ENCODE results near the gene AMN. TPM values are rescaled to one million over a fixed set of nuclear protein-coding genes. Genes with fewer than 3 reads are reported as not detected.

Gene AMN
- total and polyA plus RNA-seq, 2 donors (not counting 1 experiment from before 2014, with no cell fraction given): 11.5 to 15.0 TPM

DNA sequence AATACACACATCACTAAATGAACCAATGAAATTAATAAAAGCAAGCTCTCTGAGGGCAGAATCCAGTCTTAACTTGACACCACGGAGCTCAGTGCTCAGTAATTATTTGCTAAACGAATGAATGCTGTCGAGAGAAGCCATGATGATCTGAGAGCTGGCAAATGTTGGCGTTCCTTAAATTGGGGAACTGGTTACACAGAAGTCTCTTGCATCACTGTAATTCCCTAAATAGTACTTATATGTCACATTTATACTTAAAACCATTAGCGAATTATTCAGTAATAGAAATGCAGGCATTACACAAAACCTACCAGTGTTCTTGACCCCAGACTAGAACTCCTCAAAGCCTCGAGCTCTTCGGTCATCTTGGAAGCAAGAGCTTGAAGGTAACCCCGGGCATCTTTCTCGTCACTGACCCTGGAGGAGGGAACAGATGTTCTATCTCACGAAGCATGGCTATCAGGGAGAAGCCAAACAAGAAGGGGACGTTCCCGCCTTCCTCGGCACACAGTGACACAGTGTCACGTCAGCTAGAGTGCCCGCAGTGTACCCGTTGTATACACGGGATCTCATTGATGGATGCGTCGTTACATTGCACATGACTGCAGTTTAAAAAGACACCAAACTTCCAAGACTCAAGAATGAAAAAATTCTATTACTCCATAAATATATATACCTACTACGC, 43.6 kb downstream of the AMN start:
- intact Hi-C loops (cut with micrococcal nuclease): no loop called here
- CTCF ChIA-PET: no interaction called here
- no peak overlapping the region for H3K4me3 Mint-ChIP-seq
- POLR2A ChIA-PET: no interaction called here
- 96% methylated on average over 15 of the region's 20 CpGs for WGBS (ENCODE audit: insufficient coverage)
- Histone ChIP-seq H3K4me1 (ENCODE audit: control insufficient read depth in 2 of 2, insufficient read depth in 2 of 2, low read length in 2 of 2) (no peaks in the 10 kb centered on the region), H3K9ac (ENCODE audit: low read length) (no peak overlapping the region), H2AFZ (ENCODE audit: insufficient read depth, low read depth, low read length, poor library complexity, severe bottlenecking) (no peak overlapping the region), H3K27ac (ENCODE audit: low read length in 2 of 2) (no peak overlapping the region), H3K36me3 (replicated peaks in 1 of 2; ENCODE audit: control extremely low read depth in 1 of 2, control insufficient read depth in 1 of 2, extremely low read depth in 1 of 2, insufficient read depth in 2 of 2, low read length in 1 of 2) (peaks cover 0 to 59% of the 10 kb centered on the region in 2 experiments), H3K79me2 (ENCODE audit: control insufficient read depth, insufficient read depth, low read length) (no peaks in the 10 kb centered on the region), H4K20me1 (ENCODE audit: control insufficient read depth, insufficient read depth, low read length, poor library complexity, severe bottlenecking) (no peaks in the 10 kb centered on the region), H3K4me2 (replicated peaks; ENCODE audit: low read depth, low read length, poor library complexity, severe bottlenecking) (no peak overlapping the region), H3K27me3 (replicated peaks in 1 of 4; ENCODE audit: control extremely low read depth in 1 of 4, control insufficient read depth in 3 of 4, insufficient read depth in 4 of 4, low read length in 3 of 4) (no peaks in the 10 kb centered on the region), H3K4me3 (ENCODE audit: control extremely low read depth in 1 of 5, extremely low read depth in 1 of 5, insufficient read depth in 1 of 5, low read depth in 2 of 5, low read length in 4 of 5) (no peak overlapping the region), H3K9me3 (ENCODE audit: control extremely low read depth in 1 of 3, control insufficient read depth in 2 of 3, insufficient read depth in 1 of 3, low read length in 2 of 3) (no peaks in the 10 kb centered on the region)
- no peak overlapping the region for H3K27ac Mint-ChIP-seq
- TF ChIP-seq CTCF (IDR thresholded peaks at IDR 0.05) (no peak), EZH2 (IDR thresholded peaks at IDR 0.05; ENCODE audit: borderline replicate concordance, insufficient read depth, low read depth, low read length, poor library complexity, severe bottlenecking) (no peak)
- no peaks in the 10 kb centered on the region for H3K9me3 Mint-ChIP-seq (ENCODE audit: insufficient read depth)
- no peaks in the 10 kb centered on the region for H3K27me3 Mint-ChIP-seq
- DNase-seq: no peak
- H3K4me1 Mint-ChIP-seq: no peaks in the 10 kb centered on the region
- ATAC-seq (ENCODE audit: low read depth): no peak

DNA sequence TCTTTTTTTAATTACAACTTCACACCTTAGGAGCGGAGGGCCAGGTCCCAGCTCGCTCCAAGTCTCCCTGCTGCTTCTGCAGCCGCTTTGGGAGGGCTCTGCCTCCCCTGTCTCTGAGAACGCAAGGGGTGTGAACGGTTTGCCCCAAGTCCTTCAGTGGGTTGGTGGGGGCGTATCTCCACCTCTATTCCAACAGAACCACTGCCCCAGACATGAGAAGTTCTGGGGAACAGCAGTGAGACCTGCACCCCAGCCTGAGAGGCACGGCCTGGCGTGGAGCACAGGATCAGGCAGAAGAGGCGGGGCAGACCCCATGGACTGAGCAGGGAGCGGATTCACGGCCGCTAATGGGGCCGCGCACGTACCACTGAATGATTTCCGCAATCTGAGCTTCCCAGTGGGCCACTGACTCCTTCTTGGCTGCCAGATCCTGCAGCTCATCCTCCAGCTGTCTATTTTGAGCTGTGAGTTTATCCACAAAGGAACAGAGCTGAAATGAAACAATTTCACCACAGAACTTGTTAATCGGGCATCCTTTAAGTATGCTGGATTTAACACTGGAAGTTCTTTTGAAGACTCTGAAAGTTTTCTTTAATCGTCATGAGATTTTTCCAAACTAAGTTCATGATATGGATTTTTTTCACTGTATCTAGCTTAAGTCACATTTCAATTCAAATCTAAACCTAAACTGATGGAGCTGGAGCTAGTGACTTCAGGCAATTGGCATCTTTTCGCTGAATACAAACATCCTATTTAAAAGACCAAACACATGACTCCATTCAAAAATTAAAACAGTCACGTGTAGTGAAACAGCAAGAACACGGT, 44.4 kb downstream of the AMN start:
- Histone ChIP-seq H3K36me3 (replicated peaks in 1 of 2; ENCODE audit: control extremely low read depth in 1 of 2, control insufficient read depth in 1 of 2, extremely low read depth in 1 of 2, insufficient read depth in 2 of 2, low read length in 1 of 2) (peaks cover 0 to 57% of the 10 kb centered on the region in 2 experiments), H3K27ac (ENCODE audit: low read length in 2 of 2) (no peak overlapping the region), H3K4me2 (replicated peaks; ENCODE audit: low read depth, low read length, poor library complexity, severe bottlenecking) (no peak overlapping the region), H3K9me3 (ENCODE audit: control extremely low read depth in 1 of 3, control insufficient read depth in 2 of 3, insufficient read depth in 1 of 3, low read length in 2 of 3) (no peaks in the 10 kb centered on the region), H3K4me1 (ENCODE audit: control insufficient read depth in 2 of 2, insufficient read depth in 2 of 2, low read length in 2 of 2) (no peaks in the 10 kb centered on the region), H3K27me3 (replicated peaks in 1 of 4; ENCODE audit: control extremely low read depth in 1 of 4, control insufficient read depth in 3 of 4, insufficient read depth in 4 of 4, low read length in 3 of 4) (no peaks in the 10 kb centered on the region), H3K9ac (ENCODE audit: low read length) (no peak overlapping the region), H2AFZ (ENCODE audit: insufficient read depth, low read depth, low read length, poor library complexity, severe bottlenecking) (no peak overlapping the region), H3K79me2 (ENCODE audit: control insufficient read depth, insufficient read depth, low read length) (no peaks in the 10 kb centered on the region), H3K4me3 (ENCODE audit: control extremely low read depth in 1 of 5, extremely low read depth in 1 of 5, insufficient read depth in 1 of 5, low read depth in 2 of 5, low read length in 4 of 5) (no peak overlapping the region), H4K20me1 (ENCODE audit: control insufficient read depth, insufficient read depth, low read length, poor library complexity, severe bottlenecking) (no peaks in the 10 kb centered on the region)
- no peaks in the 10 kb centered on the region for H3K27me3 Mint-ChIP-seq
- ChIA-PET POLR2A (no interaction called here), CTCF (no interaction called here)
- H3K4me3 Mint-ChIP-seq: no peak overlapping the region
- intact Hi-C loops (cut with micrococcal nuclease): no loop called here
- WGBS (ENCODE audit: insufficient coverage): 96% methylated on average over 16 of the region's 21 CpGs
- no peak for DNase-seq
- H3K27ac Mint-ChIP-seq: no peak overlapping the region
- no peaks in the 10 kb centered on the region for H3K9me3 Mint-ChIP-seq (ENCODE audit: insufficient read depth)
- H3K4me1 Mint-ChIP-seq: no peaks in the 10 kb centered on the region
- ATAC-seq (ENCODE audit: low read depth): no peak
- TF ChIP-seq EZH2 (IDR thresholded peaks at IDR 0.05; ENCODE audit: borderline replicate concordance, insufficient read depth, low read depth, low read length, poor library complexity, severe bottlenecking): no peak
- no peak for TF ChIP-seq CTCF (IDR thresholded peaks at IDR 0.05)
